Activated T-cell treated with anti-CD3 and anti-CD28 coated beads, Interleukin-2, amount 50 U/mL, for 1 hour (primary cell): ENCODE results near the gene HDHD5.
A peak's percentile ranks its signal among the peaks of the same experiment; 100 is the strongest.

Source experiments
- DNase-seq: peaks from one replicate; pipeline ENCODE4 v3.0.0-alpha.2; 2020

The HDHD5 gene

GRCh38 chr22:17158568-17159503 is at the start of gene HDHD5:
HDHD5 (minus strand) TSS chr22:17159277; CDS start chr22:17159251, 26 bp downstream.
- DNase-seq, result peak; percentile 89

- no peak for DNase-seq
Measured at GRCh38 chr22:17205432-17205831, 46.4 kb upstream of the HDHD5 start.

- DNase-seq, result no peak
Measured at GRCh38 chr22:17201285-17201945, 42.3 kb upstream of the HDHD5 start.

GRCh38 chr22:17199003-17199731 is 40.1 kb upstream of the HDHD5 start:
- DNase-seq, result no peak

GRCh38 chr22:17198170-17199002 is 39.3 kb upstream of the HDHD5 start:
- no peak for DNase-seq

GRCh38 chr22:17194213-17194612 is 35.1 kb upstream of the HDHD5 start:
- DNase-seq, result no peak

GRCh38 chr22:17192186-17192585 is 33.1 kb upstream of the HDHD5 start:
- DNase-seq, result no peak

- no peak for DNase-seq
Measured at GRCh38 chr22:17191163-17191784, 32.2 kb upstream of the HDHD5 start.

- DNase-seq, result no peak
Measured at GRCh38 chr22:17190702-17191101, 31.6 kb upstream of the HDHD5 start.

GRCh38 chr22:17176715-17177114 is 17.6 kb upstream of the HDHD5 start:
- DNase-seq, result no peak

GRCh38 chr22:17172029-17172833 is 13.2 kb upstream of the HDHD5 start:
- no peak for DNase-seq

GRCh38 chr22:17171153-17172028 is 12.3 kb upstream of the HDHD5 start:
- peak; percentile 81 for DNase-seq

- no peak for DNase-seq
Measured at GRCh38 chr22:17167486-17167885, 8.4 kb upstream of the HDHD5 start.

- no peak for DNase-seq
Measured at GRCh38 chr22:17164392-17165024, 5.4 kb upstream of the HDHD5 start.

GRCh38 chr22:17162731-17163130 is 3.7 kb upstream of the HDHD5 start:
- no peak for DNase-seq

GRCh38 chr22:17161991-17162390 is 2.9 kb upstream of the HDHD5 start:
- DNase-seq, result no peak

GRCh38 chr22:17159504-17159951 is 451 bp upstream of the HDHD5 start:
- no peak for DNase-seq

- no peak for DNase-seq
Measured at GRCh38 chr22:17158176-17158567, 905 bp downstream of the HDHD5 start.

- DNase-seq, result no peak
Measured at GRCh38 chr22:17157714-17158113, 1.4 kb downstream of the HDHD5 start.

- DNase-seq, result no peak
Measured at GRCh38 chr22:17155941-17156340, 3.1 kb downstream of the HDHD5 start.
